ENCODE measurements around the gene DIRAS1.

- no peak for TF ChIP-seq CTCF (IDR thresholded peaks at IDR 0.05)
- TF ChIP-seq AFF4 (CRISPR knock-in tag; IDR thresholded peaks at IDR 0.05; ENCODE audit: borderline replicate concordance) = no peak
- TF ChIP-seq ESRRA (CRISPR knock-in tag; IDR thresholded peaks at IDR 0.05; ENCODE audit: borderline replicate concordance) = no peak
- no peak for TF ChIP-seq CREB1 (CRISPR knock-in tag; IDR thresholded peaks at IDR 0.05)
These were observed 7.7 kb upstream of the DIRAS1 start for GRCh38 chr19:2728783-2729387.

All from WTC11 (cell line).